EH (cell line): ENCODE measurements around the gene VDR.

Experiments
- DNase-seq: peaks from one replicate; pipeline ENCODE4 v3.0.0-alpha.2; 2015; ENCODE audit warnings: low read depth

Gene VDR

DNA sequence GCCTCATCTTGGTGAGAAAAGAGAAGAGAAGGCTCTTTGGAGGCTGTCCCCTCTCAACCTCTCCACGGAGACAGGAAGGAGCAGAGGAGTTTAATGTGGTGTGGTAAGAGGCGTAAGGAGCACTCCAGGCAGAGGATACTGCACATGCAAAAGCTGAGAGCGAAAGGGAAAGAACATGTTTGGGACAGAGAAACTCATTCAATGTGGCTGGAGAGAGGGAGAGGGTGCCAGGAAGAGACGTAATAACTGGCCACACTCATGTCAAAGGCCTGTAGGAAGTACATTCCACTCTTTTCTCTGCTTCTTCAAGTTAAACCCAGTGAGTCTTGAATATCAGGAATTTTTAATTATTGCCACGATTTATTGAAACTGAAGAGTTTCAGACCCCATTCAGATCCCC, 12.0 kb downstream of the VDR start:
- peak; percentile 72 for DNase-seq

- DNase-seq, result no peak
Measured at GRCh38 chr12:47891356-47891755, 13.4 kb downstream of the VDR start.

DNA sequence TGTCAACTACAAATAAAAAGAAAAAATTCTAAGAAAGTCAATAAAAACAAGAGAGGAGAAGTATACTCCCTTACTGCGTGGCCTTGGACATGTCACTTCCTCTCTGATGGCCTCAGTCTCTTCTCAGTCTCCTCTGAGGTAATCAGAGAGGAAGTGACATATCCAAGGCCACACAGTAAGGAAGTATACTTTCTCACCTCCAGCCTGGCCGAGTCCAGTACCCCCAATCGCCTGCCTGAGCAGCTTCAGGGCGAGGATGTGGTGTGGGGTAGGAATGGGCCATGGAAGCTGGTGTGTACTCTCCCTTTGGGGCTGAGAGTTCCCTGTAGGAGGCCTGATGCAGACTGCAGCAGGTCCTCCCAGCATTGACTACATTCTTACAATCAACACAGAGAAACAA, 15.8 kb downstream of the VDR start:
- no peak for DNase-seq

DNA sequence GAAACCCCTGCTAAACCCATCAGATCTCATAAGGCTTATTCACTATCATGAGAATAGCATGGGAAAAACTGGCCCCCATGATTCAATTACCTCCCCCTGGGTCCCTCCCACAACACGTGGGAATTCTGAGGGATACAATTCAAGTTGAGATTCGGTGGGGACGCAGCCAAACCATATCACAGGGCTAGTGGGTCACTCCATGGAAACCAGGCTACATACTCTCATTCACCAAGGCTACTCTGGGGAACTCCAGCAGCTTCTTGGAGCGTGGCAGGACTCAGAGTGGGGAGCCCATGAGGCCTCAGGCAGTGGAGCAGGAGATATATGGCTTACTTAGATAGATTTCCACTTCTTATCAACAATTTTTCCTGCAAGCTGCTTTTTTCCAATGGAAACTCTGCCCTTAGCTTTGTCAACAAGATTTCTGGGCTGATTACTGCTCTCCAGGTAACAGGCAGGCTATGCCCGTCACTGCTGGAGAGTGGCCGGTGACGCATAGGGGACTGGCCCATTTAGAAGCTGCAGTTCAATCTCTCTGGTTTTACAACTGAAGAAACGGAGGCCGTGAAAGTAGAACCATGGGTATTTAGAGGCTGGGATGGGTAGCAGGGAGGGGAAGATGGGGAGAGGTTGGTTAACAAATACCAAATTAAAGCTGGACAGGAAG, 16.5 kb downstream of the VDR start:
- DNase-seq, result no peak

GRCh38 chr12:47887529-47887928, 17.3 kb downstream of the VDR start:
- DNase-seq, result no peak

GRCh38 chr12:47886510-47887240, 18.1 kb downstream of the VDR start:
- DNase-seq, result no peak

DNA sequence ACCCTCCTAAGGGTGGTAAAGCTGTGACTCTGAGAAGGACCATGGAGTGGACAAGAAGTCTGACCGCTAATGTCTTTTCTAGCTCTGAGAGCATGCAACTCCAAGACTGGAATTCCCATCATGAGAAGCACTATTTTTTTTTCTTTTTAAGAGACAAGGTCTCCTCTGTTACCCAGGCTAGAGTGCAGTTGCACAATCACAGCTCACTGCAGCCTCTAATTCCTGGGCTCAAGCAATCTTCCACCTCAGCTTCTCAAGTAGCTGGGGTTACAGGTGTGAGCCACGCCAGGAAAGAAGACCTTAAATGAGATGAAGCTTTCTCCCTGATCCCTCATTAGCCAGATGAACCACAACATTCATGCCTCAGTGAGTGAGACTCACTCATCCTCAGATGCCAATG, 19.2 kb downstream of the VDR start:
- no peak for DNase-seq

- DNase-seq, result no peak
Measured at GRCh38 chr12:47885012-47885501, 19.7 kb downstream of the VDR start.

DNA sequence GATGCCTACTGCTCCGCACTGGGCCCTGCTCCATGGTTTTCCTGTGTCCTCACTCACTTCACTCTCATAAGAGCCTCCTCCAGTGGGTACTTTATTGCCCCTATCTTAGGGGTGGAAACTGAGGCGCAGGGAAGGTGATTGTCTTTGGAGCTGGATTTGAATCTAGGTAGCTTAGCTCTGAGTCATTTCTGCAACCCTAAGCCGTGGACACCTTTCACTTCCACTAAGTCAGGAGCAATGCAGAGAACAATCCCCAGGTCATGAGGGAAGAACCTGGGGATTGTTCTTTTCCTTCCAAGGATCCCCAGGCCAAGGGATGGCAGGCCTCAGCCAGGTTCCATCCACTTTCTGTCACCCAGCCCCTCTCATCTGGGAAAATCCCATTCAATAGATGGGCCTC, 20.3 kb downstream of the VDR start:
- no peak for DNase-seq

DNA sequence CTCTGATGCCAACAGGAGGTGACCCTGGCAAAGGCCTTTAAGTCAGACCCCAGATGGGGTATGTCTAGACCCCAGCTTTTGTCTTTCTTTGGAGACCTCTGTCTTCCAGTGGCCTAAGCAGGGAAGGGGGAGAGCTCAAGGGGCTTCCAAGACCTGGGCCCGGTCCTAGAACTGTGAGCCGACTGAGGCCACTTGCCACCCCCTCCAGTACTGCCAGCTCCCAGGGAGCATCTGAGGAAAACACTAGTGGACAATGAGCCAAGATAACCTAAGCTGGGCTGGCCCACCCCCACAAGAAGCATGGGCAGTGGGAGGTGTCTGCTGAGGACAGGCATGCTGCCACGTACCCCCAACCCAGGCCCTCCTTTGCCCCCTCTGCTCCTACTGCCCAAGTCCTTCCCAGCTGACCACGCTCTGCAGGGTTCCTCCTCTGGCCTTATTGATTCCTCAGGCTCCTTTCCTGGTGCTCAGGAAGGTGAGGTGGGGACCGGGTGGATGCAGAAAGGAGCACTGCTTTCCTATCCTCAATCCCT, 21.1 kb downstream of the VDR start:
- DNase-seq, result no peak

DNA sequence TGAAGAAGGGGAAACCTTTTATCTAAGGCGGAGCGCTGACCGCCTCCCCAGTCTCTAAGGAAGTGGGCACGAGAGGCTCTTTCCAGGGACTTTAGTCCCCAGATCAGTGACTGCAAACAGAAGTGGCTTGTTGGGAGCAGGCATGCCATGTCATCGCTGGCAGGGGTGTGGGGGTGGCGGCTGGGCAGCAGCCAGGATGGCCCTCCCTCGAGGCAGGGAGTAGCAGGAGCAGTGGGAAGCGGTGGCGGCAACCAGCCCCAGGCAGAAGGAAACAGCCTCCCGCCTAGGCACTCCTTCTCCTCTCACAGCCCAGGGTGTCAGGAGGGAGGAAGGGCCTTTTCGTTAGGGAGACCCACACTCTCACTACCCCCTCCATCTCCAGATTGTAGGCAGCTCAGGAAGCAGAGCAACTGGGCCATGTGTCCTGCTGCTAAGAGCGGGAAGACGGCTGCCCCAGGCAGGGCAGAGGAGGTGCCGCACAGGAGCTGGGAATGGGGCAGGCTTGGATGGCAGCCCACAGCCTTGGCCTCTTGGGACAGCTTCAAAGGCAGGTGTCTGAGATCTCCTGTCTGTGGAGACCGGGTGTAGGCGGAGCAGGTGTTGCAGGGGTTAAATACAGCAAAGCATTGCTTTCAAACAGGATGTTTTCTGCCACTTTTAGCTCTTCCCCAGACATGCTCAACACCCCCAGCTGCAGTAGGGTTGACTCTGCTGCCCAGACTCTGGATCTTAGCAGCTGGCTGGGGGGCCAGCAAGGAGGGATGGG, 21.8 kb downstream of the VDR start:
- DNase-seq, result peak; percentile 18

- DNase-seq, result peak; percentile 99
Measured at GRCh38 chr12:47881826-47882427, 22.9 kb downstream of the VDR start.

GRCh38 chr12:47881051-47881450, 23.7 kb downstream of the VDR start:
- DNase-seq, result no peak

GRCh38 chr12:47878918-47879481, 25.8 kb downstream of the VDR start:
- no peak for DNase-seq

- no peak for DNase-seq
Measured at GRCh38 chr12:47878293-47878917, 26.4 kb downstream of the VDR start.

GRCh38 chr12:47877081-47877480, 27.7 kb downstream of the VDR start:
- DNase-seq, result no peak

DNA sequence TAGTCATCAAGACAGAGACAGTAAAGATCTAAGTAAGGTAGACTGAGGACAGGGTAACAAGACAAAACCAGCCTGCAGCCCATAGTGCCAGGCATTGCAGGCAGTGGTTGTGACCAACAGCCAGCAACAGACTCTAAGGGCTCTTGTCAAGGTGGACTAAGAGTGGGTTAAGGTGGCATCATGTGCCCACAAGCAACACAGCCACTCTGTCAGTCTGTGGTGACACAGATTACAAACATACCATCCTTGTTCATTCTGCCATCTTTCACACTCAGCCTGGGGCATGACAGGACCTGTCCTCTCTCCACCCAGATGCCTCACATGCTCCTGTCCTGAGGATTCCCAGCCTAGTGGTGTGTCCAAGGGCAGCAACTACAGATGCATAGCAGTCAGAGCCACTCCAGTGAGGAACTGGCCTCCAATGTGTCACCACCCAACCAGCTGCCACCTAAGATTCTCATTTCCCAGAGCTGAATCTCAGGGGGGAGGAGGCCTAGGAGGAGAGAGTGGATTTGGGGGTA, 28.3 kb downstream of the VDR start:
- DNase-seq, result peak; percentile 45

DNA sequence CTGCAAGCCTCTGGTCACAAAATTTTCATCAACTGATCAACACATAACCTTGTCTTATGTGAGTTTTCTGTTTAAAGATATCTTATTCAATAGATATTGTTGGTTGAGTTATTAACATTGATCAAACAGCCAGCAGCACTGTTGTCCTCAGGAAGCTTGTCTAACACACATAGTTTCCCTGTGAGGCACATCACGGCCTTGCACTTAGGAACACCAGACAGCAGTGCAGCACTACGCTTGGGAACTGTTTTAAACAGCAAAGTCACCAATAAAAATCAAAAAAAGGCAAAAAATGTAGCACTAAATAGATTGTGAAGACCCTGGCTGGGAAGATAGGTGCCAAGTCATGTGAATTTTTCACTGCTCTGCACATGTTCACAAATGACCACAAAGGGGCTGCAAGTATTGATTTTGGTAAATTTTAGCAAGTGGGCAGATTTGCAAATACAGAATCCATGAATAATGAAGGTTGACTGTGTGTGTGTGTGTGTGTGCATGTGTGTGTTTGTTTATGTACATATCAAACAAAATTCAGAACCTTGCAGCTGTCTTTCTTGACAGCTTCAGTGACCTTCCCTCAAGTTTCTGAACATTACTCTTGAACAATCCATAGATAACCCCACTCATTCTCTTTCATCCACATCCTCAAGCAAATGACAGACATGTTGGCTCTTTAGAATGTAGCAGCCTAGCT, 28.9 kb downstream of the VDR start:
- DNase-seq, result no peak

DNA sequence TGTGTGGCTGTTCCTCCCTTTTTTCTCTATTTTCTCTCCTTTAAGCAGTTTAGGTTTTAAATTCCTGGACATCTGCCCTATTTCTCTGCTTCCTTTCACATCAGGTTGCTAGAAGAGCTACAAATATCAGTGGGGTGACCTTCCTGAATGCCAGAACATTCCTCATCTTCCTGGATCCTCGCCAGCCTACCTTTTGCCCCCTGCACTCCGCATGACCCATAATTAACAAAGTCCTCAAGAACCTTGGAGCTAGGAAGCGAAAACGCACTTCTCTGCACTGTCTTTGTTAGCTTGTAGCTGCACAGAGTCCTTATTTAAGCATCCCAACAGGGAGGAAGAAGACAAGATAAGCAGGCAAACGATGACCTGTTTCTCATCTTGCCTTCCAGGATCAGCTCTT, 30.5 kb downstream of the VDR start:
- no peak for DNase-seq

- DNase-seq, result peak; percentile 83
Measured at GRCh38 chr12:47870175-47870781, 34.5 kb downstream of the VDR start.
